Measurements from ENCODE around the gene ZPLD1.

The ZPLD1 gene

GRCh38 chr3:102483556-102483955 lies 48.7 kb downstream of the ZPLD1 start:
- H3K4me1 Mint-ChIP-seq: no peaks in the 10 kb centered on the region
- no peaks in the 10 kb centered on the region for H3K36me3 Mint-ChIP-seq
- H3K9me3 Mint-ChIP-seq: no peaks in the 10 kb centered on the region
- no peak overlapping the region for H3K27ac Mint-ChIP-seq
- no peak overlapping the region for H3K4me3 Mint-ChIP-seq
- H3K27me3 Mint-ChIP-seq: peaks cover 9% of the 10 kb centered on the region
- ATAC-seq: no peak

GRCh38 chr3:102484363-102484762 lies 49.5 kb downstream of the ZPLD1 start:
- peaks cover 9% of the 10 kb centered on the region for H3K27me3 Mint-ChIP-seq
- H3K27ac Mint-ChIP-seq: no peak overlapping the region
- ATAC-seq: no peak
- no peaks in the 10 kb centered on the region for H3K4me1 Mint-ChIP-seq
- H3K4me3 Mint-ChIP-seq: no peak overlapping the region
- H3K9me3 Mint-ChIP-seq: no peaks in the 10 kb centered on the region
- H3K36me3 Mint-ChIP-seq: no peaks in the 10 kb centered on the region

GRCh38 chr3:102485701-102486100 lies 50.9 kb downstream of the ZPLD1 start:
- H3K4me1 Mint-ChIP-seq: no peaks in the 10 kb centered on the region
- no peaks in the 10 kb centered on the region for H3K36me3 Mint-ChIP-seq
- H3K4me3 Mint-ChIP-seq: no peak overlapping the region
- H3K27ac Mint-ChIP-seq: no peak overlapping the region
- H3K27me3 Mint-ChIP-seq: peaks cover 9% of the 10 kb centered on the region
- no peaks in the 10 kb centered on the region for H3K9me3 Mint-ChIP-seq
- no peak for ATAC-seq

GRCh38 chr3:102488331-102488730 lies 53.5 kb downstream of the ZPLD1 start:
- peaks cover 13% of the 10 kb centered on the region for H3K27me3 Mint-ChIP-seq
- no peaks in the 10 kb centered on the region for H3K36me3 Mint-ChIP-seq
- no peaks in the 10 kb centered on the region for H3K4me1 Mint-ChIP-seq
- H3K27ac Mint-ChIP-seq: no peak overlapping the region
- H3K4me3 Mint-ChIP-seq: no peak overlapping the region
- peaks cover 3% of the 10 kb centered on the region for H3K9me3 Mint-ChIP-seq
- no peak for ATAC-seq

GRCh38 chr3:102492300-102492699 lies 57.5 kb downstream of the ZPLD1 start:
- H3K9me3 Mint-ChIP-seq: peaks cover 3% of the 10 kb centered on the region
- H3K27ac Mint-ChIP-seq: no peak overlapping the region
- no peaks in the 10 kb centered on the region for H3K4me1 Mint-ChIP-seq

GRCh38 chr3:102497571-102497970 lies 62.8 kb downstream of the ZPLD1 start:
- H3K27ac Mint-ChIP-seq: no peak overlapping the region
- H3K4me3 Mint-ChIP-seq: no peak overlapping the region
- H3K9me3 Mint-ChIP-seq: peaks cover 3% of the 10 kb centered on the region
- H3K27me3 Mint-ChIP-seq: peaks cover 29% of the 10 kb centered on the region
- H3K4me1 Mint-ChIP-seq: no peaks in the 10 kb centered on the region
- ATAC-seq: no peak
- H3K36me3 Mint-ChIP-seq: no peaks in the 10 kb centered on the region

More at GRCh38 chr3:102492300-102492699, 57.5 kb downstream of the ZPLD1 start:
- peaks cover 18% of the 10 kb centered on the region for H3K27me3 Mint-ChIP-seq
- H3K36me3 Mint-ChIP-seq: no peaks in the 10 kb centered on the region
- ATAC-seq: no peak
- no peak overlapping the region for H3K4me3 Mint-ChIP-seq

GRCh38 chr3:102505542-102505941 lies 70.7 kb downstream of the ZPLD1 start:
- peaks cover 6% of the 10 kb centered on the region for H3K36me3 Mint-ChIP-seq

GRCh38 chr3:102510663-102511062 lies 75.8 kb downstream of the ZPLD1 start:
- peaks cover 9% of the 10 kb centered on the region for H3K27me3 Mint-ChIP-seq
- no peaks in the 10 kb centered on the region for H3K36me3 Mint-ChIP-seq
- no peak overlapping the region for H3K27ac Mint-ChIP-seq
- H3K4me1 Mint-ChIP-seq: no peaks in the 10 kb centered on the region
- ATAC-seq: no peak
- peaks cover 6% of the 10 kb centered on the region for H3K9me3 Mint-ChIP-seq
- H3K4me3 Mint-ChIP-seq: no peak overlapping the region

More at GRCh38 chr3:102505542-102505941, 70.7 kb downstream of the ZPLD1 start:
- ATAC-seq: no peak
- Mint-ChIP-seq H3K27ac (no peak overlapping the region), H3K4me1 (no peaks in the 10 kb centered on the region), H3K9me3 (peaks cover 11% of the 10 kb centered on the region), H3K27me3 (peaks cover 17% of the 10 kb centered on the region), H3K4me3 (no peak overlapping the region)

- H3K9me3 Mint-ChIP-seq: peaks cover 2% of the 10 kb centered on the region
- ATAC-seq: no peak
Observed at GRCh38 chr3:102511168-102511567, 76.4 kb downstream of the ZPLD1 start.

GRCh38 chr3:102511639-102512038 lies 76.8 kb downstream of the ZPLD1 start:
- no peak for ATAC-seq
- H3K4me3 Mint-ChIP-seq: no peak overlapping the region
- H3K36me3 Mint-ChIP-seq: no peaks in the 10 kb centered on the region
- H3K27me3 Mint-ChIP-seq: peaks cover 8% of the 10 kb centered on the region
- no peaks in the 10 kb centered on the region for H3K9me3 Mint-ChIP-seq
- no peak overlapping the region for H3K27ac Mint-ChIP-seq
- no peaks in the 10 kb centered on the region for H3K4me1 Mint-ChIP-seq

More at GRCh38 chr3:102511168-102511567, 76.4 kb downstream of the ZPLD1 start:
- peaks cover 8% of the 10 kb centered on the region for H3K27me3 Mint-ChIP-seq
- H3K4me3 Mint-ChIP-seq: no peak overlapping the region
- no peaks in the 10 kb centered on the region for H3K4me1 Mint-ChIP-seq
- no peaks in the 10 kb centered on the region for H3K36me3 Mint-ChIP-seq
- no peak overlapping the region for H3K27ac Mint-ChIP-seq

GRCh38 chr3:102512734-102513504 lies 78.1 kb downstream of the ZPLD1 start:
- H3K36me3 Mint-ChIP-seq: no peaks in the 10 kb centered on the region
- ATAC-seq: no peak
- no peaks in the 10 kb centered on the region for H3K9me3 Mint-ChIP-seq
- H3K4me3 Mint-ChIP-seq: no peak overlapping the region
- no peak overlapping the region for H3K27ac Mint-ChIP-seq
- H3K4me1 Mint-ChIP-seq: no peaks in the 10 kb centered on the region
- no peaks in the 10 kb centered on the region for H3K27me3 Mint-ChIP-seq

- Mint-ChIP-seq H3K27me3 (no peaks in the 10 kb centered on the region), H3K4me3 (no peak overlapping the region), H3K27ac (no peak overlapping the region), H3K4me1 (no peaks in the 10 kb centered on the region), H3K36me3 (no peaks in the 10 kb centered on the region), H3K9me3 (no peaks in the 10 kb centered on the region)
- no peak for ATAC-seq
Observed at GRCh38 chr3:102514241-102514640, 79.4 kb downstream of the ZPLD1 start.

GRCh38 chr3:102521246-102521645 lies 86.4 kb downstream of the ZPLD1 start:
- peaks cover 19% of the 10 kb centered on the region for H3K27me3 Mint-ChIP-seq
- H3K27ac Mint-ChIP-seq: no peak overlapping the region
- peaks cover 12% of the 10 kb centered on the region for H3K4me1 Mint-ChIP-seq
- no peaks in the 10 kb centered on the region for H3K36me3 Mint-ChIP-seq
- ATAC-seq: no peak
- H3K9me3 Mint-ChIP-seq: no peaks in the 10 kb centered on the region
- H3K4me3 Mint-ChIP-seq: no peak overlapping the region

- H3K4me1 Mint-ChIP-seq: peaks cover 12% of the 10 kb centered on the region
- no peaks in the 10 kb centered on the region for H3K36me3 Mint-ChIP-seq
- ATAC-seq: no peak
- no peak overlapping the region for H3K27ac Mint-ChIP-seq
- peaks cover 33% of the 10 kb centered on the region for H3K27me3 Mint-ChIP-seq
- no peaks in the 10 kb centered on the region for H3K9me3 Mint-ChIP-seq
- no peak overlapping the region for H3K4me3 Mint-ChIP-seq
Observed at GRCh38 chr3:102525624-102526023, 90.8 kb downstream of the ZPLD1 start.

GRCh38 chr3:102526865-102527264 lies 92.0 kb downstream of the ZPLD1 start:
- Mint-ChIP-seq H3K36me3 (no peaks in the 10 kb centered on the region), H3K4me3 (no peak overlapping the region), H3K27ac (no peak overlapping the region), H3K9me3 (no peaks in the 10 kb centered on the region), H3K27me3 (peaks cover 39% of the 10 kb centered on the region), H3K4me1 (peaks cover 12% of the 10 kb centered on the region)
- no peak for ATAC-seq

- H3K27ac Mint-ChIP-seq: no peak overlapping the region
- H3K27me3 Mint-ChIP-seq: peaks cover 29% of the 10 kb centered on the region
- H3K36me3 Mint-ChIP-seq: no peaks in the 10 kb centered on the region
- no peaks in the 10 kb centered on the region for H3K9me3 Mint-ChIP-seq
- ATAC-seq: no peak
- no peak overlapping the region for H3K4me3 Mint-ChIP-seq
- peaks cover 12% of the 10 kb centered on the region for H3K4me1 Mint-ChIP-seq
Observed at GRCh38 chr3:102528727-102529126, 93.9 kb downstream of the ZPLD1 start.

Measured in stimulated activated memory B cell treated with anti-CD40 and anti-IgM and Interleukin-4, amounts not matched to agents 10 μg/mL and 1 μg/mL and 100 μg/mL, for 72 hours (primary cell).